Endothelial cell of umbilical vein (primary cell): ENCODE measurements around the gene TBC1D16. TPM values are rescaled to one million over a fixed set of nuclear protein-coding genes. Genes with fewer than 3 reads are reported as not detected.

ENCODE experiments used
- BruUV-seq: library from RNA; stranded (reverse); fragments of 400-500 nt; replicated peaks from 2 replicates; lab custom pipeline; 2021; lab: Mats Ljungman, UMichigan
- CTCF ChIA-PET: fragments of 300-600, 350-600 bp; sonication (Branson Sonifier 250); formaldehyde crosslinking; loops from one replicate; lab custom pipeline; 2021; ENCODE audit warnings: antibody characterized with exemption, inconsistent platforms; lab: Charles Lee
- POLR2A ChIA-PET: fragments of 300-600, 350-600 bp; sonication (Branson Sonifier 250); formaldehyde crosslinking; loops from one replicate; lab custom pipeline; 2021; ENCODE audit warnings: antibody characterized with exemption, inconsistent platforms; lab: Charles Lee
- DNase-seq: peaks from one replicate; pipeline ENCODE4 v3.0.0-alpha.2; 2011; ENCODE audit warnings: low read depth, low spot score
- FAIRE-seq: peaks from 2 replicates; lab custom pipeline; 2011; peaks lifted over from hg19 to GRCh38; lab: Jason Lieb, UNC
- H2AFZ ChIP-seq: 2 replicates; pipeline ENCODE4 v1.6.0; 2012; ENCODE audit warnings: low read depth, low read length, control low read depth, inconsistent platforms
- H3K27ac ChIP-seq: 2 replicates; pipeline ENCODE4 v1.5.1; 2011; ENCODE audit warnings: low read depth, mild to moderate bottlenecking, control low read depth, low read length, moderate library complexity; ENCODE audit not compliant: insufficient read depth
- H3K27me3 ChIP-seq, 2 experiments: 2 replicates each; pipeline versions ENCODE4 v1.6.0 to v1.6.1; 2011; ENCODE audit warnings: low read length in 2 of 2, mixed read lengths in 1 of 2; ENCODE audit not compliant: control insufficient read depth in 2 of 2, insufficient read depth in 2 of 2
- H3K36me3 ChIP-seq, 2 experiments: 2 replicates in 1 of 2; 3 replicates in 1 of 2; pipeline ENCODE4 v1.5.1; 2011; ENCODE audit warnings: low read length in 2 of 2, mild to moderate bottlenecking in 1 of 2, moderate library complexity in 1 of 2; ENCODE audit not compliant: control insufficient read depth in 2 of 2, insufficient read depth in 2 of 2; ENCODE audit errors: extremely low read depth in 1 of 2
- H3K4me1 ChIP-seq: 3 replicates; pipeline ENCODE4 v1.5.1; 2011; ENCODE audit warnings: mild to moderate bottlenecking, low read length; ENCODE audit not compliant: control insufficient read depth, insufficient read depth; ENCODE audit errors: extremely low read depth
- H3K4me2 ChIP-seq: 2 replicates; pipeline ENCODE4 v1.6.1; 2011; ENCODE audit warnings: low read length, control low read depth, mixed read lengths; ENCODE audit not compliant: insufficient read depth
- H3K4me3 ChIP-seq, 3 experiments: fragments of 200-600 bp in 1 of 3; sonication (generic), shearing (Covaris generic) in 1 of 3; replicated peaks in 1 of 3; 2 replicates each; pipeline ENCODE4 v1.5.1; 2011 to 2016; ENCODE audit warnings: control low read depth in 3 of 3, low read length in 3 of 3, mild to moderate bottlenecking in 2 of 3, inconsistent platforms in 1 of 3, low read depth in 1 of 3, moderate library complexity in 1 of 3; ENCODE audit not compliant: insufficient read depth in 1 of 3
- H3K79me2 ChIP-seq: 2 replicates; pipeline ENCODE4 v1.6.0; 2012; ENCODE audit warnings: low read length, inconsistent platforms; ENCODE audit not compliant: control insufficient read depth, insufficient read depth
- H3K9ac ChIP-seq: replicated peaks from 2 replicates; pipeline ENCODE3; 2011; ENCODE audit warnings: low read length, control low read depth; ENCODE audit not compliant: insufficient read depth; ENCODE audit errors: extremely low read depth
- H3K9me1 ChIP-seq: replicated peaks from 3 replicates; pipeline ENCODE4 v1.6.0; 2011; ENCODE audit warnings: mild to moderate bottlenecking, low read length; ENCODE audit not compliant: control insufficient read depth, insufficient read depth; ENCODE audit errors: extremely low read depth
- H3K9me3 ChIP-seq: replicated peaks from 2 replicates; pipeline ENCODE4 v1.5.1; 2012; ENCODE audit warnings: low read length, inconsistent platforms; ENCODE audit not compliant: control insufficient read depth, insufficient read depth
- H4K20me1 ChIP-seq: replicated peaks from 2 replicates; pipeline ENCODE3; 2011; ENCODE audit warnings: mild to moderate bottlenecking, low read length; ENCODE audit not compliant: control insufficient read depth, insufficient read depth; ENCODE audit errors: extremely low read depth
- EZH2 ChIP-seq: IDR thresholded peaks from 2 replicates; pipeline ENCODE4 v1.6.1; 2012; ENCODE audit warnings: borderline replicate concordance, low read depth, mild to moderate bottlenecking, moderate library complexity, low read length, inconsistent platforms; ENCODE audit not compliant: severe bottlenecking
- FOS ChIP-seq: IDR thresholded peaks from 2 replicates; pipeline ENCODE4 v1.6.1; 2011; ENCODE audit warnings: mild to moderate bottlenecking, low read length, moderate library complexity, borderline replicate concordance; ENCODE audit not compliant: insufficient read depth
- GATA2 ChIP-seq: IDR thresholded peaks from 2 replicates; pipeline ENCODE4 v1.7.0; 2011; ENCODE audit warnings: low read depth, mild to moderate bottlenecking, moderate library complexity, mixed read lengths, low read length; ENCODE audit not compliant: insufficient read length, insufficient read depth
- JUN ChIP-seq: IDR thresholded peaks from 2 replicates; pipeline ENCODE4 v1.6.1; 2011; ENCODE audit warnings: borderline replicate concordance, low read depth; ENCODE audit not compliant: insufficient read length, insufficient read depth
- MAX ChIP-seq: IDR thresholded peaks from 2 replicates; pipeline ENCODE4 v1.6.1; 2011; ENCODE audit not compliant: insufficient read depth, insufficient read length
- MYC ChIP-seq: IDR thresholded peaks from one replicate; pipeline ENCODE4 v1.6.1; 2011; ENCODE audit warnings: mild to moderate bottlenecking, low read depth, low read length
- POLR2A ChIP-seq: IDR thresholded peaks from 2 replicates; pipeline ENCODE4 v1.6.1; 2012; ENCODE audit warnings: low read depth, mild to moderate bottlenecking, control low read depth, low read length
- POLR2AphosphoS5 ChIP-seq: IDR thresholded peaks from 2 replicates; pipeline ENCODE4 v1.6.1; 2012; ENCODE audit warnings: low read depth, mild to moderate bottlenecking, control low read depth, low read length, moderate library complexity; ENCODE audit not compliant: insufficient read depth
- dilution Hi-C: fragments of 300-500 bp; cut with MboI; formaldehyde crosslinking; loops from one replicate; pipeline ENCODE4 v1.15.0; 2019; ENCODE audit warnings: low sequenced_read_pairs; ENCODE audit not compliant: extremely low pct_ligation_motif_present
- intact Hi-C: fragments of 100-400 bp; cut with micrococcal nuclease; formaldehyde crosslinking; loops from one replicate; pipeline ENCODE4 v1.10.0; 2022
- polyA plus RNA-seq, 4 experiments: library from polyadenylated mRNA; depleted of rRNA in 3 of 4; stranded (reverse) in 3 of 4; unstranded in 1 of 4; fragments of >200 nt; gene quantifications; 2 replicates each; pipeline versions ENCODE4 v1.2.1 to v1.2.3, GENCODE V29; 2011 to 2012; ENCODE audit warnings: missing spikeins in 1 of 4
- total RNA-seq: library from RNA; stranded (reverse); gene quantifications from 2 replicates; pipeline ENCODE4 v1.2.3, GENCODE V29; 2021
- TF ChIP-seq, protein P1 (sequence below), 2 donors: IDR thresholded peaks; 1 replicate in 1 of 2; 2 replicates in 1 of 2; pipeline ENCODE4 v1.5.1; 2011; ENCODE audit warnings: low read length in 2 of 2, mild to moderate bottlenecking in 2 of 2, moderate library complexity in 2 of 2, control low read depth in 1 of 2, inconsistent platforms in 1 of 2, low read depth in 1 of 2; ENCODE audit not compliant: insufficient read depth in 1 of 2; ENCODE audit errors: extremely low read depth in 1 of 2

The TBC1D16 gene
- total and polyA plus RNA-seq, 2 donors (not counting 3 experiments of a cell fraction or from before 2014, with no cell fraction given): 12.9 to 48.6 TPM

GRCh38 chr17:79915850-79916430, 119.7 kb downstream of the TBC1D16 start:
- Histone ChIP-seq H3K4me1 (peaks cover 6% of the 10 kb centered on the region), H3K9me1 (no peaks in the 10 kb centered on the region), H3K9me3 (no peaks in the 10 kb centered on the region), H3K36me3 (no peaks in the 10 kb centered on the region), H3K4me2 (no peak overlapping the region), H4K20me1 (no peaks in the 10 kb centered on the region), H3K9ac (no peak overlapping the region), H3K79me2 (no peaks in the 10 kb centered on the region), H3K27ac (no peak overlapping the region), H2AFZ (no peak overlapping the region), H3K27me3 (no peaks in the 10 kb centered on the region), H3K4me3 (no peak overlapping the region)
- no peak for FAIRE-seq
- dilution Hi-C loops (no loop called here), intact Hi-C loops (no loop called here)
- CTCF ChIA-PET: interaction anchor here (1.0 to 2.8 kb wide), 8 partner anchors 8 to 175 kb away, joined by 3 to 10 read pairs (median 4); no protein-coding TSS in a partner anchor
- DNase-seq: no peak
- no TSS peak for BruUV-seq
- POLR2A ChIA-PET: no interaction called here
- TF ChIP-seq FOS: no peak
- TF ChIP-seq, protein P1, sequence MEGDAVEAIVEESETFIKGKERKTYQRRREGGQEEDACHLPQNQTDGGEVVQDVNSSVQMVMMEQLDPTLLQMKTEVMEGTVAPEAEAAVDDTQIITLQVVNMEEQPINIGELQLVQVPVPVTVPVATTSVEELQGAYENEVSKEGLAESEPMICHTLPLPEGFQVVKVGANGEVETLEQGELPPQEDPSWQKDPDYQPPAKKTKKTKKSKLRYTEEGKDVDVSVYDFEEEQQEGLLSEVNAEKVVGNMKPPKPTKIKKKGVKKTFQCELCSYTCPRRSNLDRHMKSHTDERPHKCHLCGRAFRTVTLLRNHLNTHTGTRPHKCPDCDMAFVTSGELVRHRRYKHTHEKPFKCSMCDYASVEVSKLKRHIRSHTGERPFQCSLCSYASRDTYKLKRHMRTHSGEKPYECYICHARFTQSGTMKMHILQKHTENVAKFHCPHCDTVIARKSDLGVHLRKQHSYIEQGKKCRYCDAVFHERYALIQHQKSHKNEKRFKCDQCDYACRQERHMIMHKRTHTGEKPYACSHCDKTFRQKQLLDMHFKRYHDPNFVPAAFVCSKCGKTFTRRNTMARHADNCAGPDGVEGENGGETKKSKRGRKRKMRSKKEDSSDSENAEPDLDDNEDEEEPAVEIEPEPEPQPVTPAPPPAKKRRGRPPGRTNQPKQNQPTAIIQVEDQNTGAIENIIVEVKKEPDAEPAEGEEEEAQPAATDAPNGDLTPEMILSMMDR (IDR thresholded peaks at IDR 0.05; ENCODE audit: extremely low read depth in 1 of 2, insufficient read depth in 1 of 2, low read depth in 1 of 2, low read length in 2 of 2): no peak
- TF ChIP-seq POLR2AphosphoS5: no peak
- no peak for TF ChIP-seq MAX
- TF ChIP-seq GATA2: no peak
- TF ChIP-seq JUN: no peak
- TF ChIP-seq MYC: no peak
- TF ChIP-seq POLR2A: no peak
- TF ChIP-seq EZH2: no peak
